OCI-LY7 (cell line): ENCODE measurements around the gene ZNF438. TPM values are rescaled to one million over a fixed set of nuclear protein-coding genes. Genes with fewer than 3 reads are reported as not detected.

ENCODE experiments used
- BruUV-seq: library from RNA; stranded (reverse); fragments of 400-500 nt; replicated peaks from 2 replicates; lab custom pipeline; 2021; lab: Mats Ljungman, UMichigan
- CTCF ChIA-PET: fragments of 300-600 bp; sonication (Branson Sonifier 250); formaldehyde crosslinking; loops from one replicate; lab custom pipeline; 2022; ENCODE audit warnings: antibody characterized with exemption; ENCODE audit not compliant: unreplicated experiment; lab: Charles Lee
- POLR2A ChIA-PET: fragments of 300-600 bp; sonication (Branson Sonifier 250); formaldehyde crosslinking; loops from one replicate; lab custom pipeline; 2022; ENCODE audit warnings: antibody characterized with exemption; lab: Charles Lee
- DNase-seq: peaks from one replicate; pipeline ENCODE4 v3.0.0-alpha.2; 2015; ENCODE audit warnings: low spot score
- H2AFZ ChIP-seq: fragments of 200-600 bp; sonication (generic), shearing (Covaris generic); 2 replicates; pipeline ENCODE4 v1.6.1; 2014; ENCODE audit warnings: mild to moderate bottlenecking, antibody characterized with exemption, low read length, moderate library complexity
- H3K27ac ChIP-seq: fragments of 200-600 bp; sonication (generic); 2 replicates; pipeline ENCODE4 v1.5.1; 2014; ENCODE audit warnings: mixed run types, low read depth, mild to moderate bottlenecking, moderate library complexity, low read length, inconsistent platforms; ENCODE audit not compliant: poor library complexity, severe bottlenecking
- H3K36me3 ChIP-seq: fragments of 200-600 bp; sonication (generic); 2 replicates; pipeline ENCODE4 v1.6.1; 2014; ENCODE audit warnings: mild to moderate bottlenecking, antibody characterized with exemption, low read length, moderate library complexity, mixed read lengths; ENCODE audit not compliant: insufficient read depth
- H3K4me1 ChIP-seq: fragments of 200-600 bp; sonication (generic); 2 replicates; pipeline ENCODE4 v1.5.1; 2014; ENCODE audit warnings: mild to moderate bottlenecking, low read length; ENCODE audit not compliant: insufficient read depth, poor library complexity, severe bottlenecking
- H3K4me2 ChIP-seq: fragments of 200-600 bp; sonication (generic); 2 replicates; pipeline ENCODE4 v1.6.1; 2014; ENCODE audit warnings: mild to moderate bottlenecking, low read length
- H3K4me3 ChIP-seq: fragments of 200-600 bp; sonication (generic); 2 replicates; pipeline ENCODE4 v1.5.1; 2014; ENCODE audit warnings: mild to moderate bottlenecking, low read depth, low read length; ENCODE audit not compliant: poor library complexity, severe bottlenecking
- H3K79me2 ChIP-seq: fragments of 200-600 bp; sonication (generic); 2 replicates; pipeline ENCODE4 v1.6.1; 2016; ENCODE audit warnings: low read depth, mild to moderate bottlenecking, low read length, moderate library complexity, mixed read lengths; ENCODE audit not compliant: insufficient read depth
- H3K9me2 ChIP-seq: fragments of 200-600 bp; sonication (generic); 2 replicates; pipeline ENCODE4 v1.6.1; 2016; ENCODE audit warnings: mild to moderate bottlenecking, low read length, mixed read lengths; ENCODE audit not compliant: insufficient read depth
- H3K9me3 ChIP-seq: fragments of 200-600 bp; sonication (generic); 2 replicates; pipeline ENCODE4 v1.6.1; 2014; ENCODE audit warnings: mild to moderate bottlenecking, mixed run types, low read length, mixed read lengths
- H4K20me1 ChIP-seq: fragments of 200-600 bp; sonication (generic); 2 replicates; pipeline ENCODE4 v1.6.1; 2014; ENCODE audit warnings: mild to moderate bottlenecking, antibody characterized with exemption, low read length, moderate library complexity, mixed read lengths; ENCODE audit not compliant: insufficient read depth
- EZH2phosphoT487 ChIP-seq: fragments of 200-600 bp; sonication (generic); IDR thresholded peaks from 2 replicates; pipeline ENCODE4 v1.6.1; 2018; ENCODE audit warnings: low read depth, borderline replicate concordance, mild to moderate bottlenecking, mixed run types, antibody characterized with exemption, low read length, moderate library complexity, mixed read lengths
- intact Hi-C: fragments of 100-400 bp; cut with micrococcal nuclease; formaldehyde crosslinking; loops from one replicate; pipeline ENCODE4 v1.10.0; 2022; ENCODE audit not compliant: unreplicated experiment
- total RNA-seq, 2 experiments: library from RNA; depleted of rRNA in 1 of 2; stranded (reverse); fragments of >200 nt in 1 of 2; shearing (Covaris generic) in 1 of 2; gene quantifications; 2 replicates each; pipeline ENCODE4 v1.2.3, GENCODE V29; 2014 to 2022
- TF ChIP-seq, protein P1 (sequence below): fragments of 200-600 bp; sonication (generic); conservative IDR thresholded peaks from 2 replicates; pipeline ENCODE4 v1.5.1; 2014; ENCODE audit warnings: mild to moderate bottlenecking, antibody characterized with exemption, low read length, moderate library complexity, mixed read lengths

ZNF438 gene
- total RNA-seq, 2 experiments from 2014 or later = 2.0 to 2.5 TPM

GRCh38 chr10:30816159-30816819 lies 215.4 kb downstream of the ZNF438 start:
- Histone ChIP-seq H2AFZ (no peak overlapping the region), H3K27ac (no peak overlapping the region), H3K4me1 (no peaks in the 10 kb centered on the region), H3K9me3 (no peaks in the 10 kb centered on the region), H4K20me1 (no peaks in the 10 kb centered on the region), H3K36me3 (no peaks in the 10 kb centered on the region), H3K79me2 (no peaks in the 10 kb centered on the region), H3K9me2 (no peaks in the 10 kb centered on the region), H3K4me3 (no peak overlapping the region), H3K4me2 (no peak overlapping the region)
- BruUV-seq = no TSS peak
- TF ChIP-seq EZH2phosphoT487 = no peak
- TF ChIP-seq, protein P1, sequence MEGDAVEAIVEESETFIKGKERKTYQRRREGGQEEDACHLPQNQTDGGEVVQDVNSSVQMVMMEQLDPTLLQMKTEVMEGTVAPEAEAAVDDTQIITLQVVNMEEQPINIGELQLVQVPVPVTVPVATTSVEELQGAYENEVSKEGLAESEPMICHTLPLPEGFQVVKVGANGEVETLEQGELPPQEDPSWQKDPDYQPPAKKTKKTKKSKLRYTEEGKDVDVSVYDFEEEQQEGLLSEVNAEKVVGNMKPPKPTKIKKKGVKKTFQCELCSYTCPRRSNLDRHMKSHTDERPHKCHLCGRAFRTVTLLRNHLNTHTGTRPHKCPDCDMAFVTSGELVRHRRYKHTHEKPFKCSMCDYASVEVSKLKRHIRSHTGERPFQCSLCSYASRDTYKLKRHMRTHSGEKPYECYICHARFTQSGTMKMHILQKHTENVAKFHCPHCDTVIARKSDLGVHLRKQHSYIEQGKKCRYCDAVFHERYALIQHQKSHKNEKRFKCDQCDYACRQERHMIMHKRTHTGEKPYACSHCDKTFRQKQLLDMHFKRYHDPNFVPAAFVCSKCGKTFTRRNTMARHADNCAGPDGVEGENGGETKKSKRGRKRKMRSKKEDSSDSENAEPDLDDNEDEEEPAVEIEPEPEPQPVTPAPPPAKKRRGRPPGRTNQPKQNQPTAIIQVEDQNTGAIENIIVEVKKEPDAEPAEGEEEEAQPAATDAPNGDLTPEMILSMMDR = no peak
- CTCF ChIA-PET = no interaction called here
- POLR2A ChIA-PET = no interaction called here
- no peak for DNase-seq
- intact Hi-C loops = no loop called here

- Histone ChIP-seq H3K4me3 (no peak overlapping the region), H3K9me2 (no peaks in the 10 kb centered on the region), H3K4me2 (no peak overlapping the region), H3K9me3 (no peaks in the 10 kb centered on the region), H3K79me2 (no peaks in the 10 kb centered on the region), H3K36me3 (no peaks in the 10 kb centered on the region), H3K4me1 (no peaks in the 10 kb centered on the region), H2AFZ (no peak overlapping the region), H3K27ac (no peak overlapping the region), H4K20me1 (no peaks in the 10 kb centered on the region)
- ChIA-PET POLR2A (no interaction called here), CTCF (no interaction called here)
- TF ChIP-seq EZH2phosphoT487 = no peak
- TF ChIP-seq, protein P1 = no peak
- intact Hi-C loops = no loop called here
- no TSS peak for BruUV-seq
- no peak for DNase-seq
These were observed 217.7 kb downstream of the ZNF438 start for GRCh38 chr10:30813872-30814481.
